IPS-15b (cell line): ENCODE measurements around the gene LRRC42.
A peak's percentile ranks its signal among the peaks of the same experiment; 100 is the strongest.
"Not testable (repeated sequence)": the region's sequence is repeated elsewhere in the genome, so short reads cannot be mapped to it uniquely, and the experiment has no call there.

Experiments used
- H3K27me3 ChIP-seq: one replicate; pipeline ENCODE4 v1.6.1; 2013; ENCODE audit warnings: low read length; ENCODE audit not compliant: control insufficient read depth, insufficient read depth
- H3K36me3 ChIP-seq: one replicate; pipeline ENCODE4 v1.6.1; 2013; ENCODE audit warnings: low read length; ENCODE audit not compliant: control insufficient read depth, insufficient read depth
- H3K4me1 ChIP-seq: one replicate; pipeline ENCODE4 v1.6.1; 2013; ENCODE audit warnings: mild to moderate bottlenecking, low read length; ENCODE audit not compliant: control insufficient read depth, insufficient read depth
- H3K4me3 ChIP-seq: one replicate; pipeline ENCODE4 v1.5.1; 2013; ENCODE audit warnings: low read depth, low read length
- H3K9ac ChIP-seq: one replicate; pipeline ENCODE4 v1.6.1; 2013; ENCODE audit warnings: low read depth, mild to moderate bottlenecking, low read length
- H3K9me3 ChIP-seq: one replicate; pipeline ENCODE4 v1.6.1; 2013; ENCODE audit warnings: mild to moderate bottlenecking, low read length; ENCODE audit not compliant: control insufficient read depth, insufficient read depth

The LRRC42 gene

GRCh38 chr1:53982034-53982762 is 36.0 kb downstream of the LRRC42 start:
- Histone ChIP-seq H3K9ac (no peak overlapping the region), H3K4me3 (peak overlapping the region; percentile 38)

GRCh38 chr1:53982763-53983104 is 36.6 kb downstream of the LRRC42 start:
- Histone ChIP-seq H3K9ac (no peak overlapping the region), H3K4me3 (peak overlapping the region; percentile 33), H3K9me3 (no peaks in the 10 kb centered on the region), H3K36me3 (no peaks in the 10 kb centered on the region), H3K27me3 (no peaks in the 10 kb centered on the region), H3K4me1 (no peaks in the 10 kb centered on the region)

More at GRCh38 chr1:53982034-53982762, 36.0 kb downstream of the LRRC42 start:
- H3K9me3 ChIP-seq: no peaks in the 10 kb centered on the region
- H3K27me3 ChIP-seq: no peaks in the 10 kb centered on the region
- no peaks in the 10 kb centered on the region for H3K4me1 ChIP-seq
- H3K36me3 ChIP-seq: no peaks in the 10 kb centered on the region

GRCh38 chr1:53984726-53985125 is 38.6 kb downstream of the LRRC42 start:
- Histone ChIP-seq H3K4me1 (no peaks in the 10 kb centered on the region), H3K9me3 (no peaks in the 10 kb centered on the region), H3K36me3 (no peaks in the 10 kb centered on the region), H3K4me3 (no peak overlapping the region), H3K27me3 (no peaks in the 10 kb centered on the region), H3K9ac (no peak overlapping the region)

- no peaks in the 10 kb centered on the region for H3K4me1 ChIP-seq
- no peak overlapping the region for H3K4me3 ChIP-seq
- H3K27me3 ChIP-seq: no peaks in the 10 kb centered on the region
- H3K9ac ChIP-seq: no peak overlapping the region
- H3K9me3 ChIP-seq: no peaks in the 10 kb centered on the region
- no peaks in the 10 kb centered on the region for H3K36me3 ChIP-seq
Measured at GRCh38 chr1:53986458-53986857, 40.3 kb downstream of the LRRC42 start.

GRCh38 chr1:53987880-53988279 is 41.7 kb downstream of the LRRC42 start:
- Histone ChIP-seq H3K27me3 (no peaks in the 10 kb centered on the region), H3K4me1 (no peaks in the 10 kb centered on the region), H3K9me3 (no peaks in the 10 kb centered on the region), H3K9ac (no peak overlapping the region), H3K36me3 (no peaks in the 10 kb centered on the region), H3K4me3 (no peak overlapping the region)

- no peaks in the 10 kb centered on the region for H3K36me3 ChIP-seq
- H3K9ac ChIP-seq: no peak overlapping the region
- no peak overlapping the region for H3K4me3 ChIP-seq
- no peaks in the 10 kb centered on the region for H3K27me3 ChIP-seq
- H3K4me1 ChIP-seq: no peaks in the 10 kb centered on the region
- H3K9me3 ChIP-seq: no peaks in the 10 kb centered on the region
Measured at GRCh38 chr1:53992085-53992874, 46.1 kb downstream of the LRRC42 start.

GRCh38 chr1:53994516-53994915 is 48.4 kb downstream of the LRRC42 start:
- H3K4me3 ChIP-seq, H3K27me3 ChIP-seq, H3K36me3 ChIP-seq, H3K4me1 ChIP-seq, H3K9ac ChIP-seq, H3K9me3 ChIP-seq: not testable (repeated sequence)

GRCh38 chr1:53995683-53996082 is 49.5 kb downstream of the LRRC42 start:
- Histone ChIP-seq H3K9ac (no peak overlapping the region), H3K4me3 (no peak overlapping the region)

GRCh38 chr1:53998223-53998622 is 52.1 kb downstream of the LRRC42 start:
- no peak overlapping the region for H3K9ac ChIP-seq
- no peak overlapping the region for H3K4me3 ChIP-seq
- no peaks in the 10 kb centered on the region for H3K36me3 ChIP-seq
- H3K9me3 ChIP-seq: no peaks in the 10 kb centered on the region
- H3K4me1 ChIP-seq: no peaks in the 10 kb centered on the region
- H3K27me3 ChIP-seq: no peaks in the 10 kb centered on the region

More at GRCh38 chr1:53995683-53996082, 49.5 kb downstream of the LRRC42 start:
- Histone ChIP-seq H3K36me3 (no peaks in the 10 kb centered on the region), H3K4me1 (no peaks in the 10 kb centered on the region), H3K9me3 (no peaks in the 10 kb centered on the region), H3K27me3 (no peaks in the 10 kb centered on the region)

GRCh38 chr1:53999920-54000319 is 53.8 kb downstream of the LRRC42 start:
- H3K27me3 ChIP-seq: no peaks in the 10 kb centered on the region
- H3K4me1 ChIP-seq: no peaks in the 10 kb centered on the region
- H3K9me3 ChIP-seq: no peaks in the 10 kb centered on the region
- H3K4me3 ChIP-seq: no peak overlapping the region
- H3K9ac ChIP-seq: no peak overlapping the region
- H3K36me3 ChIP-seq: no peaks in the 10 kb centered on the region

- Histone ChIP-seq H3K36me3 (no peaks in the 10 kb centered on the region), H3K4me3 (no peak overlapping the region), H3K27me3 (no peaks in the 10 kb centered on the region), H3K9ac (no peak overlapping the region), H3K9me3 (no peaks in the 10 kb centered on the region), H3K4me1 (no peaks in the 10 kb centered on the region)
Measured at GRCh38 chr1:54001591-54001990, 55.4 kb downstream of the LRRC42 start.
